HG03060 (cell line): ENCODE results near the gene DMRTA2.

ENCODE experiments used
- ATAC-seq: cut with Tn5 transposase; IDR thresholded peaks from one replicate; pipeline ENCODE4 v1.9.1; 2021; ENCODE audit warnings: low read depth, moderate number of reproducible peaks; ENCODE audit not compliant: unreplicated experiment

Gene DMRTA2

GRCh38 chr1:50422946-50423669 lies at the start of gene DMRTA2:
Gene DMRTA2, minus strand, starts transcription at chr1:50423443. Its CDS starts 1,907 bp downstream, at chr1:50421536.
- ATAC-seq = no peak

- no peak for ATAC-seq
Measured at GRCh38 chr1:50471967-50472366, 48.7 kb upstream of the DMRTA2 start.

GRCh38 chr1:50462964-50463363 lies 39.7 kb upstream of the DMRTA2 start:
- no peak for ATAC-seq

- no peak for ATAC-seq
Measured at GRCh38 chr1:50458507-50458906, 35.3 kb upstream of the DMRTA2 start.

GRCh38 chr1:50454911-50455310 lies 31.7 kb upstream of the DMRTA2 start:
- no peak for ATAC-seq

- no peak for ATAC-seq
Measured at GRCh38 chr1:50453266-50453665, 30.0 kb upstream of the DMRTA2 start.

- ATAC-seq = no peak
Measured at GRCh38 chr1:50452700-50453099, 29.5 kb upstream of the DMRTA2 start.

- no peak for ATAC-seq
Measured at GRCh38 chr1:50450861-50451653, 27.8 kb upstream of the DMRTA2 start.

GRCh38 chr1:50447961-50448360 lies 24.7 kb upstream of the DMRTA2 start:
- ATAC-seq = no peak

GRCh38 chr1:50441183-50441582 lies 17.9 kb upstream of the DMRTA2 start:
- no peak for ATAC-seq

GRCh38 chr1:50438945-50439344 lies 15.7 kb upstream of the DMRTA2 start:
- no peak for ATAC-seq

GRCh38 chr1:50436489-50436888 lies 13.2 kb upstream of the DMRTA2 start:
- ATAC-seq = no peak

GRCh38 chr1:50430010-50430405 lies 6.8 kb upstream of the DMRTA2 start:
- no peak for ATAC-seq

GRCh38 chr1:50427818-50428779 lies 4.9 kb upstream of the DMRTA2 start:
- ATAC-seq = no peak

- ATAC-seq = no peak
Measured at GRCh38 chr1:50427086-50427817, 4.0 kb upstream of the DMRTA2 start.

GRCh38 chr1:50426702-50427085 lies 3.5 kb upstream of the DMRTA2 start:
- no peak for ATAC-seq

- ATAC-seq = no peak
Measured at GRCh38 chr1:50426108-50426700, 3.0 kb upstream of the DMRTA2 start.

GRCh38 chr1:50425376-50426107 lies 2.3 kb upstream of the DMRTA2 start:
- no peak for ATAC-seq

- ATAC-seq = no peak
Measured at GRCh38 chr1:50424884-50425375, 1.7 kb upstream of the DMRTA2 start.
